Type B pancreatic cell (in vitro differentiated cells): ENCODE data around the gene CEP57L1. TPM values are rescaled to one million over a fixed set of nuclear protein-coding genes. Genes with fewer than 3 reads are reported as not detected.

Experiments
- DNase-seq: peaks from one replicate; pipeline ENCODE4 v3.0.0; 2021; ENCODE audit warnings: mixed read lengths; ENCODE audit not compliant: unreplicated experiment; ENCODE audit errors: extremely low spot score
- H3K27ac Mint-ChIP-seq: 2 replicates; pipeline ENCODE4 v1.8.0; 2021; ENCODE audit warnings: mild to moderate bottlenecking, mixed read lengths
- H3K27me3 Mint-ChIP-seq: 2 replicates; pipeline ENCODE4 v1.8.0; 2021; ENCODE audit warnings: mixed read lengths
- H3K36me3 Mint-ChIP-seq: 2 replicates; pipeline ENCODE4 v1.8.0; 2021; ENCODE audit warnings: mixed read lengths
- H3K4me1 Mint-ChIP-seq: one replicate; pipeline ENCODE4 v1.8.0; 2021; ENCODE audit warnings: mixed read lengths; ENCODE audit not compliant: unreplicated experiment
- H3K4me3 Mint-ChIP-seq: 2 replicates; pipeline ENCODE4 v1.8.0; 2021; ENCODE audit warnings: mild to moderate bottlenecking, mixed read lengths
- H3K9me3 Mint-ChIP-seq: 2 replicates; pipeline ENCODE4 v1.8.0; 2021; ENCODE audit warnings: mixed read lengths
- total RNA-seq: library from RNA; stranded (reverse); gene quantifications from 2 replicates; pipeline ENCODE4 v1.2.1, GENCODE V29; 2021; ENCODE audit warnings: low replicate concordance
- TF ChIP-seq, protein P1 (sequence below): fragments of 200-600 bp; sonication (generic); conservative IDR thresholded peaks from 2 replicates; pipeline ENCODE4 v1.5.0; 2021; ENCODE audit warnings: antibody characterized with exemption, mild to moderate bottlenecking

The CEP57L1 gene
- total RNA-seq, 1 donor from 2014 or later, result 20.7 TPM

DNA sequence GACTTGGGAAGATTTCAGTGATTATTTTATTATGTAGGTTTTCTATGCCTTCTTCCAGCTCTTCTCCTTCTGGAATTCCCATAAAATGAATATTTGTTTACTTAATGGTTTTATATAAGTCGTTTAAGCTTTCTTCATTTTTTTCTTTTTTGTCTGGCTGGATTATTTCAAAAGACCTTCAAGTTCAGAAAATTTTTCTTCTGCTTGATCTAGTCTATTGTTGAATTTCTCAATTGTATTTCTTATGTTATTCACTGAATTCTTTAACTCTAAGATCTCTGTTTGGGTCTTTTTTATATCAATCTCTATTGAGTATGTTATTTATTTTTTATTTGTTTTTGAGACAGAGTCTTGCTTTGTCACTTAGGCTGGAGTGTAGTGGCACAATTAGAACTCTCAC is 117.4 kb downstream of the CEP57L1 start:
- Mint-ChIP-seq H3K27ac (no peak overlapping the region), H3K4me1 (no peaks in the 10 kb centered on the region), H3K4me3 (no peak overlapping the region), H3K9me3 (peaks cover 6% of the 10 kb centered on the region), H3K36me3 (no peaks in the 10 kb centered on the region), H3K27me3 (no peaks in the 10 kb centered on the region)
- TF ChIP-seq, protein P1, sequence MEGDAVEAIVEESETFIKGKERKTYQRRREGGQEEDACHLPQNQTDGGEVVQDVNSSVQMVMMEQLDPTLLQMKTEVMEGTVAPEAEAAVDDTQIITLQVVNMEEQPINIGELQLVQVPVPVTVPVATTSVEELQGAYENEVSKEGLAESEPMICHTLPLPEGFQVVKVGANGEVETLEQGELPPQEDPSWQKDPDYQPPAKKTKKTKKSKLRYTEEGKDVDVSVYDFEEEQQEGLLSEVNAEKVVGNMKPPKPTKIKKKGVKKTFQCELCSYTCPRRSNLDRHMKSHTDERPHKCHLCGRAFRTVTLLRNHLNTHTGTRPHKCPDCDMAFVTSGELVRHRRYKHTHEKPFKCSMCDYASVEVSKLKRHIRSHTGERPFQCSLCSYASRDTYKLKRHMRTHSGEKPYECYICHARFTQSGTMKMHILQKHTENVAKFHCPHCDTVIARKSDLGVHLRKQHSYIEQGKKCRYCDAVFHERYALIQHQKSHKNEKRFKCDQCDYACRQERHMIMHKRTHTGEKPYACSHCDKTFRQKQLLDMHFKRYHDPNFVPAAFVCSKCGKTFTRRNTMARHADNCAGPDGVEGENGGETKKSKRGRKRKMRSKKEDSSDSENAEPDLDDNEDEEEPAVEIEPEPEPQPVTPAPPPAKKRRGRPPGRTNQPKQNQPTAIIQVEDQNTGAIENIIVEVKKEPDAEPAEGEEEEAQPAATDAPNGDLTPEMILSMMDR, result no peak
- DNase-seq, result no peak

Other genes starting within 250 kb of the CEP57L1 start
- gene ARMC2, start 247.1 kb upstream of the CEP57L1 start, total RNA-seq, result 6.7 and 15.5 TPM in 2 replicates
- 31.1 and 33.3 TPM in 2 replicates for gene SESN1, start 661 bp upstream of the CEP57L1 start, total RNA-seq